Naive thymus-derived CD8-positive, alpha-beta T cell (primary cell): ENCODE data around the gene SCTR. TPM values are rescaled to one million over a fixed set of nuclear protein-coding genes. Genes with fewer than 3 reads are reported as not detected.
A peak's percentile ranks its signal among the peaks of the same experiment; 100 is the strongest.

Experiments
- ATAC-seq, 2 donors: fragments of 150-1000 bp; cut with Tn5 transposase in 1 of 2; sonication (Bioruptor Pico), chemical (Tn5 transposase) in 1 of 2; 1 replicate in 1 of 2; 2 replicates in 1 of 2; pipeline ENCODE4 v1.10.0; 2021; ENCODE audit warnings: mild to moderate bottlenecking in 2 of 2, moderate library complexity in 2 of 2
- POLR2A ChIA-PET: fragments of 350-600 bp; sonication (Branson Sonifier 250); formaldehyde crosslinking; loops from one replicate; lab custom pipeline; 2021; ENCODE audit warnings: antibody characterized with exemption; lab: Charles Lee
- DNase-seq, 10 donors: peaks; one replicate each; pipeline versions ENCODE4 v3.0.0 to v3.0.0-alpha.2; 2020 to 2022
- H3K27ac Mint-ChIP-seq, 10 donors: one replicate each; pipeline ENCODE4 v1.8.0; 2020 to 2022; ENCODE audit warnings: mild to moderate bottlenecking in 10 of 10, mixed read lengths in 10 of 10, moderate library complexity in 4 of 10, inconsistent platforms in 1 of 10
- H3K27me3 Mint-ChIP-seq, 5 donors: one replicate each; pipeline ENCODE4 v1.8.0; 2021 to 2022; ENCODE audit warnings: mixed read lengths in 5 of 5
- H3K36me3 Mint-ChIP-seq, 3 donors: one replicate each; pipeline ENCODE4 v1.8.0; 2020 to 2022; ENCODE audit warnings: mixed read lengths in 3 of 3, mild to moderate bottlenecking in 2 of 3, inconsistent platforms in 1 of 3
- H3K4me1 Mint-ChIP-seq, 4 donors: one replicate each; pipeline ENCODE4 v1.8.0; 2021 to 2022; ENCODE audit warnings: mixed read lengths in 4 of 4
- H3K4me3 Mint-ChIP-seq, 10 donors: one replicate each; pipeline ENCODE4 v1.8.0; 2020 to 2022; ENCODE audit warnings: mild to moderate bottlenecking in 10 of 10, mixed read lengths in 10 of 10, moderate library complexity in 6 of 10, inconsistent platforms in 1 of 10
- H3K9me3 Mint-ChIP-seq, 9 donors: one replicate each; pipeline ENCODE4 v1.8.0; 2020 to 2022; ENCODE audit warnings: mixed read lengths in 9 of 9, mild to moderate bottlenecking in 3 of 9, inconsistent platforms in 1 of 9, moderate library complexity in 1 of 9
- polyA plus RNA-seq, 3 donors: library from polyadenylated mRNA; unstranded; fragments of 300-500 nt; fragmentation: Illumina TruSeq; gene quantifications; one replicate each; pipeline ENCODE4 v1.2.3, GENCODE V29; 2021
- total RNA-seq, 8 experiments: library from RNA in 2 of 8; stranded (reverse) in 2 of 8; gene quantifications; one replicate each; pipeline ENCODE4 v1.2.3 and lab custom pipeline; 2021 to 2026

SCTR gene
- total and polyA plus RNA-seq, 5 experiments from 2014 or later, result not detected

GRCh38 chr2:119544075-119544938 lies 20.0 kb upstream of the SCTR start, which contains the start of gene CFAP221:
TSS of gene CFAP221 (plus strand) at chr2:119544449. CDS start at chr2:119546132, 1,683 bp downstream.
- peaks cover 0 to 13% (median 0%) of the 10 kb centered on the region in 9 donors for H3K9me3 Mint-ChIP-seq
- peaks cover 2 to 13% (median 7%) of the 10 kb centered on the region in 4 donors for H3K4me1 Mint-ChIP-seq
- no peak within 1 kb of the TSS for H3K27ac Mint-ChIP-seq
- peaks cover 43 to 69% (median 63%) of the 10 kb centered on the region in 5 donors for H3K27me3 Mint-ChIP-seq
- POLR2A ChIA-PET, result no interaction called here
- peaks cover 0 to 4% (median 0%) of the 10 kb centered on the region in 3 donors for H3K36me3 Mint-ChIP-seq
- H3K4me3 Mint-ChIP-seq, result peak within 1 kb of the TSS; percentile 42 to 79 (median 66)
- ATAC-seq, result peak; percentile 39 to 53
- peak in 5 of 10 donors; percentile 3 to 32 (median 13) for DNase-seq

GRCh38 chr2:119541476-119541875 lies 17.2 kb upstream of the SCTR start:
- POLR2A ChIA-PET, result no interaction called here
- H3K36me3 Mint-ChIP-seq, result peaks cover 0 to 4% (median 0%) of the 10 kb centered on the region in 3 donors
- H3K4me3 Mint-ChIP-seq, result no peak overlapping the region
- no peak overlapping the region for H3K27ac Mint-ChIP-seq
- H3K4me1 Mint-ChIP-seq, result peaks cover 2 to 13% (median 7%) of the 10 kb centered on the region in 4 donors
- DNase-seq (no peak), ATAC-seq (no peak)
- H3K9me3 Mint-ChIP-seq, result peaks cover 0 to 28% (median 5%) of the 10 kb centered on the region in 9 donors
- H3K27me3 Mint-ChIP-seq, result peaks cover 38 to 64% (median 57%) of the 10 kb centered on the region in 5 donors

GRCh38 chr2:119537792-119538191 lies 13.5 kb upstream of the SCTR start:
- no peaks in the 10 kb centered on the region for H3K4me1 Mint-ChIP-seq
- peaks cover 19 to 37% (median 29%) of the 10 kb centered on the region in 5 donors for H3K27me3 Mint-ChIP-seq
- ATAC-seq (no peak), DNase-seq (no peak)
- H3K9me3 Mint-ChIP-seq, result peaks cover 2 to 54% (median 17%) of the 10 kb centered on the region in 9 donors
- peaks cover 0 to 22% (median 0%) of the 10 kb centered on the region in 3 donors for H3K36me3 Mint-ChIP-seq
- POLR2A ChIA-PET, result no interaction called here
- H3K4me3 Mint-ChIP-seq, result no peak overlapping the region
- no peak overlapping the region for H3K27ac Mint-ChIP-seq

GRCh38 chr2:119536707-119537106 lies 12.4 kb upstream of the SCTR start:
- H3K27me3 Mint-ChIP-seq, result peaks cover 16 to 30% (median 19%) of the 10 kb centered on the region in 5 donors
- H3K4me3 Mint-ChIP-seq, result no peak overlapping the region
- POLR2A ChIA-PET, result no interaction called here
- H3K9me3 Mint-ChIP-seq, result peaks cover 2 to 65% (median 25%) of the 10 kb centered on the region in 9 donors
- DNase-seq (no peak), ATAC-seq (no peak)
- H3K4me1 Mint-ChIP-seq, result no peaks in the 10 kb centered on the region
- no peak overlapping the region for H3K27ac Mint-ChIP-seq
- H3K36me3 Mint-ChIP-seq, result peaks cover 0 to 31% (median 0%) of the 10 kb centered on the region in 3 donors

- POLR2A ChIA-PET, result no interaction called here
- Mint-ChIP-seq H3K4me3 (no peak overlapping the region), H3K36me3 (peaks cover 0 to 36% (median 0%) of the 10 kb centered on the region in 3 donors), H3K4me1 (no peaks in the 10 kb centered on the region), H3K27me3 (peaks cover 13 to 28% (median 14%) of the 10 kb centered on the region in 5 donors), H3K9me3 (peaks cover 5 to 70% (median 25%) of the 10 kb centered on the region in 9 donors), H3K27ac (no peak overlapping the region)
- ATAC-seq, result no peak
- no peak for DNase-seq
Observed at GRCh38 chr2:119536211-119536610, 11.9 kb upstream of the SCTR start.

GRCh38 chr2:119533560-119533959 lies 9.3 kb upstream of the SCTR start:
- ATAC-seq (no peak), DNase-seq (no peak)
- Mint-ChIP-seq H3K4me3 (no peak overlapping the region), H3K36me3 (peaks cover 0 to 37% (median 0%) of the 10 kb centered on the region in 3 donors), H3K4me1 (no peaks in the 10 kb centered on the region), H3K27ac (no peak overlapping the region), H3K27me3 (peaks cover 2 to 22% (median 7%) of the 10 kb centered on the region in 5 donors), H3K9me3 (peaks cover 4 to 64% (median 28%) of the 10 kb centered on the region in 9 donors)
- POLR2A ChIA-PET, result no interaction called here

GRCh38 chr2:119531292-119531691 lies 7.0 kb upstream of the SCTR start:
- H3K9me3 Mint-ChIP-seq, result peaks cover 4 to 62% (median 28%) of the 10 kb centered on the region in 9 donors

GRCh38 chr2:119527999-119528398 lies 3.7 kb upstream of the SCTR start:
- Mint-ChIP-seq H3K36me3 (peaks cover 0 to 16% (median under 1%) of the 10 kb centered on the region in 3 donors), H3K4me1 (no peaks in the 10 kb centered on the region), H3K4me3 (no peak overlapping the region)

More at GRCh38 chr2:119531292-119531691, 7.0 kb upstream of the SCTR start:
- peaks cover 9 to 28% (median 24%) of the 10 kb centered on the region in 5 donors for H3K27me3 Mint-ChIP-seq
- no peaks in the 10 kb centered on the region for H3K4me1 Mint-ChIP-seq
- POLR2A ChIA-PET, result no interaction called here
- H3K4me3 Mint-ChIP-seq, result no peak overlapping the region
- no peak for ATAC-seq
- H3K36me3 Mint-ChIP-seq, result peaks cover 0 to 37% (median 0%) of the 10 kb centered on the region in 3 donors
- H3K27ac Mint-ChIP-seq, result no peak overlapping the region
- DNase-seq, result no peak

GRCh38 chr2:119525614-119526013 lies 1.3 kb upstream of the SCTR start:
- DNase-seq (no peak), ATAC-seq (no peak)
- Mint-ChIP-seq H3K9me3 (peaks cover 0 to 16% (median 1%) of the 10 kb centered on the region in 9 donors), H3K36me3 (peaks cover 0 to 3% (median 0%) of the 10 kb centered on the region in 3 donors), H3K27me3 (peaks cover 22 to 79% (median 43%) of the 10 kb centered on the region in 5 donors), H3K4me3 (no peak overlapping the region), H3K27ac (no peak overlapping the region), H3K4me1 (no peaks in the 10 kb centered on the region)
- POLR2A ChIA-PET, result no interaction called here

More at GRCh38 chr2:119527999-119528398, 3.7 kb upstream of the SCTR start:
- DNase-seq (no peak), ATAC-seq (no peak)
- H3K27me3 Mint-ChIP-seq, result peaks cover 19 to 57% (median 42%) of the 10 kb centered on the region in 5 donors
- no peak overlapping the region for H3K27ac Mint-ChIP-seq
- POLR2A ChIA-PET, result no interaction called here
- H3K9me3 Mint-ChIP-seq, result peaks cover 4 to 34% (median 21%) of the 10 kb centered on the region in 9 donors

- no peak overlapping the region for H3K27ac Mint-ChIP-seq
- POLR2A ChIA-PET, result no interaction called here
- peaks cover 0 to 3% (median 0%) of the 10 kb centered on the region in 3 donors for H3K36me3 Mint-ChIP-seq
- peaks cover 0 to 4% (median 0%) of the 10 kb centered on the region in 9 donors for H3K9me3 Mint-ChIP-seq
- no peaks in the 10 kb centered on the region for H3K4me1 Mint-ChIP-seq
- no peak for DNase-seq
- no peak overlapping the region for H3K4me3 Mint-ChIP-seq
- no peak for ATAC-seq
- peaks cover 22 to 74% (median 44%) of the 10 kb centered on the region in 5 donors for H3K27me3 Mint-ChIP-seq
Observed at GRCh38 chr2:119523383-119523951, 816 bp downstream of the SCTR start.

- peaks cover 24 to 74% (median 44%) of the 10 kb centered on the region in 5 donors for H3K27me3 Mint-ChIP-seq
- POLR2A ChIA-PET, result no interaction called here
- no peak for DNase-seq
Observed at GRCh38 chr2:119522671-119523070, 1.6 kb downstream of the SCTR start.

GRCh38 chr2:119521433-119522050 lies 2.7 kb downstream of the SCTR start:
- DNase-seq (no peak), ATAC-seq (no peak)
- Mint-ChIP-seq H3K36me3 (peaks cover 0 to 3% (median 0%) of the 10 kb centered on the region in 3 donors), H3K4me1 (no peaks in the 10 kb centered on the region), H3K27me3 (peaks cover 25 to 73% (median 34%) of the 10 kb centered on the region in 5 donors), H3K27ac (no peak overlapping the region), H3K9me3 (peaks cover 0 to 2% (median 0%) of the 10 kb centered on the region in 9 donors), H3K4me3 (no peak overlapping the region)
- POLR2A ChIA-PET, result no interaction called here

More at GRCh38 chr2:119522671-119523070, 1.6 kb downstream of the SCTR start:
- H3K36me3 Mint-ChIP-seq, result peaks cover 0 to 3% (median 0%) of the 10 kb centered on the region in 3 donors
- H3K27ac Mint-ChIP-seq, result peak overlapping the region in 1 of 10 donors; percentile 19
- H3K4me3 Mint-ChIP-seq, result no peak overlapping the region
- ATAC-seq, result no peak
- H3K4me1 Mint-ChIP-seq, result no peaks in the 10 kb centered on the region
- peaks cover 0 to 3% (median 0%) of the 10 kb centered on the region in 9 donors for H3K9me3 Mint-ChIP-seq
